Erythroblast (primary cell): ENCODE data around the gene FOXA1.

ENCODE experiments used
- GATA1 ChIP-seq: IDR thresholded peaks from 2 replicates; pipeline ENCODE4 v1.6.1; 2011; ENCODE audit warnings: low read depth, mild to moderate bottlenecking, control low read depth, low read length, moderate library complexity
- POLR2A ChIP-seq: IDR thresholded peaks from 2 replicates; pipeline ENCODE4 v1.6.1; 2011; ENCODE audit warnings: mild to moderate bottlenecking, low read length

- TF ChIP-seq POLR2A (no peak), GATA1 (no peak)
Observed at GRCh38 chr14:37559386-37559785, 35.7 kb downstream of the FOXA1 start.
